Activated naive CD8-positive, alpha-beta T cell treated with anti-CD3 and anti-CD28 coated beads, Interleukin-2, amount 50 U/mL, for 24 hours (primary cell): ENCODE measurements around the gene ACSM6.
"Not testable (repeated sequence)": the region's sequence is repeated elsewhere in the genome, so short reads cannot be mapped to it uniquely, and the experiment has no call there.

Experiments
- ATAC-seq: fragments of 150-1000 bp; cut with Tn5 transposase; one replicate; pipeline ENCODE4 v1.10.0; 2021
- DNase-seq: peaks from one replicate; pipeline ENCODE4 v3.0.0; 2021
- H3K27ac Mint-ChIP-seq: one replicate; pipeline ENCODE4 v1.8.0; 2021; ENCODE audit warnings: mild to moderate bottlenecking, mixed read lengths
- H3K27me3 Mint-ChIP-seq: one replicate; pipeline ENCODE4 v1.8.0; 2021; ENCODE audit warnings: mixed read lengths
- H3K36me3 Mint-ChIP-seq: one replicate; pipeline ENCODE4 v1.8.0; 2021; ENCODE audit warnings: low read depth, mixed read lengths
- H3K4me1 Mint-ChIP-seq: one replicate; pipeline ENCODE4 v1.8.0; 2021; ENCODE audit warnings: mixed read lengths
- H3K4me3 Mint-ChIP-seq: one replicate; pipeline ENCODE4 v1.8.0; 2021; ENCODE audit warnings: mild to moderate bottlenecking, moderate library complexity, mixed read lengths
- H3K9me3 Mint-ChIP-seq: one replicate; pipeline ENCODE4 v1.8.0; 2021; ENCODE audit warnings: mixed read lengths

Gene ACSM6

GRCh38 chr10:95201736-95202135, 7.7 kb downstream of the ACSM6 start:
- H3K27ac Mint-ChIP-seq, result no peak overlapping the region

GRCh38 chr10:95202865-95203264, 8.8 kb downstream of the ACSM6 start:
- not testable (repeated sequence) for DNase-seq, H3K36me3 Mint-ChIP-seq, H3K4me3 Mint-ChIP-seq, H3K9me3 Mint-ChIP-seq, ATAC-seq, H3K4me1 Mint-ChIP-seq, H3K27me3 Mint-ChIP-seq, H3K27ac Mint-ChIP-seq

More at GRCh38 chr10:95201736-95202135, 7.7 kb downstream of the ACSM6 start:
- Mint-ChIP-seq H3K9me3 (no peaks in the 10 kb centered on the region), H3K27me3 (no peaks in the 10 kb centered on the region), H3K4me1 (no peaks in the 10 kb centered on the region), H3K36me3 (no peaks in the 10 kb centered on the region), H3K4me3 (no peak overlapping the region)
- ATAC-seq, result no peak
- no peak for DNase-seq

GRCh38 chr10:95208702-95209391, 14.8 kb downstream of the ACSM6 start:
- Mint-ChIP-seq H3K4me3 (no peak overlapping the region), H3K36me3 (no peaks in the 10 kb centered on the region), H3K27me3 (no peaks in the 10 kb centered on the region), H3K9me3 (no peaks in the 10 kb centered on the region), H3K27ac (no peak overlapping the region), H3K4me1 (no peaks in the 10 kb centered on the region)
- no peak for DNase-seq
- no peak for ATAC-seq

- H3K9me3 Mint-ChIP-seq, result no peaks in the 10 kb centered on the region
- no peak for ATAC-seq
- no peaks in the 10 kb centered on the region for H3K27me3 Mint-ChIP-seq
- H3K36me3 Mint-ChIP-seq, result no peaks in the 10 kb centered on the region
- H3K4me1 Mint-ChIP-seq, result no peaks in the 10 kb centered on the region
- H3K27ac Mint-ChIP-seq, result no peak overlapping the region
- no peak overlapping the region for H3K4me3 Mint-ChIP-seq
- DNase-seq, result no peak
Measured at GRCh38 chr10:95209509-95210127, 15.6 kb downstream of the ACSM6 start.

- H3K27ac Mint-ChIP-seq, result no peak overlapping the region
- no peaks in the 10 kb centered on the region for H3K4me1 Mint-ChIP-seq
- H3K4me3 Mint-ChIP-seq, result no peak overlapping the region
- no peaks in the 10 kb centered on the region for H3K36me3 Mint-ChIP-seq
- H3K27me3 Mint-ChIP-seq, result no peaks in the 10 kb centered on the region
- H3K9me3 Mint-ChIP-seq, result no peaks in the 10 kb centered on the region
- no peak for ATAC-seq
- DNase-seq, result no peak
Measured at GRCh38 chr10:95211606-95212279, 17.7 kb downstream of the ACSM6 start.

GRCh38 chr10:95214369-95214768, 20.3 kb downstream of the ACSM6 start:
- Mint-ChIP-seq H3K27me3 (peaks cover 1% of the 10 kb centered on the region), H3K9me3 (no peaks in the 10 kb centered on the region), H3K4me3 (no peak overlapping the region), H3K27ac (no peak overlapping the region), H3K36me3 (no peaks in the 10 kb centered on the region), H3K4me1 (no peaks in the 10 kb centered on the region)
- DNase-seq (no peak), ATAC-seq (no peak)

GRCh38 chr10:95214793-95215192, 20.8 kb downstream of the ACSM6 start:
- Mint-ChIP-seq H3K4me3 (no peak overlapping the region), H3K27me3 (peaks cover 1% of the 10 kb centered on the region), H3K27ac (no peak overlapping the region), H3K9me3 (no peaks in the 10 kb centered on the region), H3K36me3 (no peaks in the 10 kb centered on the region), H3K4me1 (no peaks in the 10 kb centered on the region)
- DNase-seq (no peak), ATAC-seq (no peak)

- Mint-ChIP-seq H3K27ac (no peak overlapping the region), H3K36me3 (no peaks in the 10 kb centered on the region), H3K27me3 (peaks cover 1% of the 10 kb centered on the region), H3K9me3 (no peaks in the 10 kb centered on the region), H3K4me1 (no peaks in the 10 kb centered on the region), H3K4me3 (no peak overlapping the region)
- DNase-seq, result no peak
- ATAC-seq, result no peak
Measured at GRCh38 chr10:95217476-95217875, 23.4 kb downstream of the ACSM6 start.

- ATAC-seq, result no peak
- no peaks in the 10 kb centered on the region for H3K9me3 Mint-ChIP-seq
- no peaks in the 10 kb centered on the region for H3K36me3 Mint-ChIP-seq
- H3K27ac Mint-ChIP-seq, result no peak overlapping the region
- DNase-seq, result no peak
- no peaks in the 10 kb centered on the region for H3K4me1 Mint-ChIP-seq
- H3K4me3 Mint-ChIP-seq, result no peak overlapping the region
- H3K27me3 Mint-ChIP-seq, result peaks cover 1% of the 10 kb centered on the region
Measured at GRCh38 chr10:95220539-95220938, 26.5 kb downstream of the ACSM6 start.

- DNase-seq, result no peak
Measured at GRCh38 chr10:95221124-95221523, 27.1 kb downstream of the ACSM6 start.

GRCh38 chr10:95225136-95225535, 31.1 kb downstream of the ACSM6 start:
- H3K36me3 Mint-ChIP-seq, result no peaks in the 10 kb centered on the region
- H3K27me3 Mint-ChIP-seq, result no peaks in the 10 kb centered on the region
- H3K4me1 Mint-ChIP-seq, result no peaks in the 10 kb centered on the region
- no peaks in the 10 kb centered on the region for H3K9me3 Mint-ChIP-seq
- no peak overlapping the region for H3K27ac Mint-ChIP-seq
- DNase-seq, result no peak
- ATAC-seq, result no peak
- no peak overlapping the region for H3K4me3 Mint-ChIP-seq

More at GRCh38 chr10:95221124-95221523, 27.1 kb downstream of the ACSM6 start:
- ATAC-seq, result no peak
- Mint-ChIP-seq H3K27ac (no peak overlapping the region), H3K36me3 (no peaks in the 10 kb centered on the region), H3K4me3 (no peak overlapping the region), H3K9me3 (no peaks in the 10 kb centered on the region), H3K27me3 (peaks cover 1% of the 10 kb centered on the region), H3K4me1 (no peaks in the 10 kb centered on the region)

GRCh38 chr10:95228934-95229723, 35.1 kb downstream of the ACSM6 start:
- H3K4me1 Mint-ChIP-seq, result peaks cover 11% of the 10 kb centered on the region
- not testable (repeated sequence) for H3K36me3 Mint-ChIP-seq, DNase-seq, H3K27me3 Mint-ChIP-seq, H3K27ac Mint-ChIP-seq, H3K4me3 Mint-ChIP-seq, H3K9me3 Mint-ChIP-seq, ATAC-seq

GRCh38 chr10:95229724-95230627, 35.9 kb downstream of the ACSM6 start:
- Mint-ChIP-seq H3K27ac (peak overlapping the region; percentile 54), H3K27me3 (no peaks in the 10 kb centered on the region), H3K4me1 (peaks cover 12% of the 10 kb centered on the region), H3K9me3 (peaks cover 4% of the 10 kb centered on the region), H3K36me3 (peaks cover 3% of the 10 kb centered on the region), H3K4me3 (peak overlapping the region; percentile 71)
- no peak for DNase-seq
- no peak for ATAC-seq
